Stimulated activated CD8-positive, alpha-beta memory T cell treated with anti-CD3 and anti-CD28 coated beads, Interleukin-7, amount 100 ng/mL, for 1 hour (primary cell): Measurements from ENCODE around the gene CFDP1.

Experiments
- DNase-seq, 2 donors: peaks; one replicate each; pipeline ENCODE4 v3.0.0-alpha.2; 2020; ENCODE audit warnings: low read depth in 2 of 2

The CFDP1 gene

DNA sequence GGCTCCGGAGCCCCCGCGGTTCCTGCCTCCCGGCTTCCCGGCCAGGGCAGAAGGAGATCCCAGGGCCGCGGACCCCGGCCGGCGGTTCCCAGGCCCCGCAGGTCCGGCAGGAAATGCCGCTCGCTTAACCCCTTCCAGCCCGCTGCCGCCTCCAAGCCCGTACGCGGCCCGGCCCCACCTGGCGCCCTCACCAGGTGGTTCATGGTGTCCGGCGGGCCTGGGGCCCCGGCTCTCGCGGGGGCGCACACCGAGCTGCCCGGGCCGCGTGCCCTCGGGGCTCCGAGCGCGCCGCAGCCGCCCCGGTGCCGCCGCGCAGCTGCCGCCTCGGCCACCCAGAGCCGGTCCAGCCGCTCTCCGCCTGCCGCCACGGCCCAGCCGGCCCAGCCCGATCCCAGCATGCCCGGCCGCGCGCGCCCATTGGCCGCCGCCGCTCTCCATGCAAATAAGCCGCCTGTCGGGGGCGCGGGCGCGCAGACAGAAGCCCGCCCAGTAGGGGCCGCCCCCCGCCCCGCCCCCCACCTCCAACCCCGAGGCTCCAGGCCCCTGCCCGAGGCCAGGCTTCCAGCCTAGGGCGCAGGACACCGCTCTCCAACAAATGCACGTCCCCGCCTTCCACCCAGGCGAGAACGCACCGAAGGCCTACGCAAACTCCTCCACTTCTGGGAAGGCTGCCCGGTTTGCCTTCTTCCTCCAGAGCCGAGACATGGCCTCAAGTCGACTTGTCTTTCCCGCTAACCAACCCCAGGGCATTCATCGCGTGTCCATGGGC lies 181.8 kb downstream of the CFDP1 start, which contains the start of gene BCAR1:
Gene BCAR1 (minus strand): TSS at position 345 of the 769 bp plus-strand sequence. CDS start 142 bp downstream, at position 203.
- DNase-seq: no peak

DNA sequence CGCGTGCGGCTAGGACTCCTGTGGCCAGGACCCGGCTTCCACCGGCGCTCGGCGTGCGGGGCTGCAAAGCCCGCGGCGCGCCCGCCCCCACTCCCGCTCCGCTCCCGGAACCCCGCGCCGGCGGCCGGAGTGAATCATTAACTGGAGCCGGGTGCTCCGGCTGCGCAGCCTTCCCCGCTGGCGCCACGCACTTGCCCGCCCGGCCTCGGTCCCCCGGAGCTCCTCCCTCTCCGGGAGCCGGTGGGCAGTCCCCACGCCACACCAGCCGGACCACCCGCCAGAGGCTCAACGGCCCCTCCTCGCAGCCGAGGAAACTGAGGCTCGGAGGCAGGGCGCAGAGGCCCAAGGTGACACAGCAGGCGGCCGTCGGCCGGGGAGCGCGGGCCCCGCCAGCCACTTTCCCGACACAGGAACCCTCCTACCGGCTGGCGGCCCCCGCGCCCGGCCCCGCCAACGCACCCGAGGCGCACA lies 182.5 kb downstream of the CFDP1 start:
- no peak for DNase-seq

DNA sequence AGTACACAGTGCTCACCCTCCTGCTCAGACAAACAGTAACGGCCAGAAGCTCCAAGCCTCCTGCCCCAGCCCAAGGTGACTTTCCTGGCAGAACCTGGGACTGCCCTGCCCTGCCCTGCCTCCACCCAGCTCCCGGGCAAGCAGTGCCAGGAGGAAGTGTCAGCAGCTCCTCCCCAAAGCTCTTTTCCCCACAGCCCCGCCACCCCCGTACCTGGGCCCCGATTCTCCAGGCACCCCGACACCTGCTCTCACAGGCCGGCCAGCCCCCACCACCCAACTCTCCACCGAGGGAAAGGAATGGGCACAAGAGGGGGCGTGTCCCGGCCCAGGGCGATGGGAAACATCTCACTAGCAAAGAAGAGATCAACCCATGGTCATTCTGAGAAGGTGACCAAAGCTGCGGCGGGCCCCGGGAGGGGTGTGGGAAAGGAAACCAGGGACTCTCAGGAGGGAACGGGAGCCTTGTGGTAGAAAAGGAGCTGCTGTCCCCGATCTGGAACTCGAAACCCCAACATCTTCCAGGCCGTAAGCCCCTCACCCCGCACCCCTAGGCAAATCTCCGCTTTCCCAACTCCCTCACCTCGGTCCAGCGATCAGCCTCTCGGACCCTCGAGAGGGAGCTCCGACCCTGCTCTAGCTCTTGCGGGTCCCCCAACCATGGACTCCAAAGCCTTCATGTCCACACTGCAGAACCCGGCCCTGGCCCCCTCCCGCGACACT lies 183.1 kb downstream of the CFDP1 start:
- no peak for DNase-seq

DNA sequence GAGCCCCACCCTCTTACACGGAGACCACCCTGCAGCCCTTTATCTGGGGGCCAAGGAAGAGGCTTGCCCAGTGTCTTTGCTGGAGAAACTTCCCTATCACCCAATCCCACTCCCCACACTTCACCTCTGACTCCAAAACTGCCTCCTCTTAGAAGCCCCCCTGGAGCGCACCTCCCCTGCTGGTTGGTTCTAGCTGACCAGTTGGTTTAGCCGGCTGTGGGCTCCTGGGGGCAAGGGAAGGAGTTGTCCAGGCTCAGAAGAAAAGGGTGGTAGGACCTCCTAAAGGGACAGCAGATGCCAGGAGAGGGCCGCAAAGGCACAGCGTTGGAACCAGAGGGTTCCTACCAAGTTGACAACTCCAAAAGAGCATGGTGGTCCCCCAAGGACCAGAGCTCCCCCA lies 183.9 kb downstream of the CFDP1 start:
- no peak for DNase-seq

DNA sequence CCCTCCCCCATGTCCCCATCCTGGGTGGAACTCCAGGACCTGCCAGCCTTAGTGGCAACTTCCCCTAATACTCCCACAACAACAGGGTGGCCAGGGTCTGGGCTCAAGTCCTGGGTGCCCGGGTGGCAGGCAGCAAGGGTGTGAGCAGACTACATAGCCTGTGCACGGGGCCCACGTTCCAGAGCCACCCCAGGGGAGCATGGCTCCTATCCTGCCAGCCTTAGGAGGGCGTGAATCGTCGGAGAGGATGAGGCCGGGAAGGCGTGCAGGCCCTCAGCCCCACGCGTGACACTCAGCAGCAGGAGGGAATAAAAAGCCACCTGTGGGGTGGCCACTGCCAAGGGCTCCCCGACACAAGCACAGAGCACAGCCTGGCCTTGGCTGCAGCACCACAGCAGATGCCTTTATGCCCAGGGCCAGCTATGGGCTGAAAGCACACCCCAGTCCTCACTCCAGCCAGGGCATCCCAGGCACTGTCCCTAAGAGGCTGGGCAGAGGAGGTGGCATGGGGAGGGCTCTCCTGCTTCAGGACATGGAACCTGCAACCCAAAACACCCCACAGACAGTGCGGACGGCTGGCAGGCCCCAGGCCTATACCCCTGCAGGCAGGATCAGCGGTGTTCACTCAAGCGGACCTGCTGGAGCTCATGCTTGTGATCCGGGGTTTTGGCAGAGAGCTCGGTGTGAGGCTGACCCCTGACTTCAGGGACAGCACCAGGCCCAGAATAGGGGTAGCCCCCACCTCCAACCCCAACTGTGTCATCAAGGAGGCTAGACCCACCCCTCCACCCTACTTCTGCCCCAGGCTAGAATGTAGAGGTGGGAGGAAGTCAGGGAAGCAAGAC lies 184.5 kb downstream of the CFDP1 start:
- no peak for DNase-seq

DNA sequence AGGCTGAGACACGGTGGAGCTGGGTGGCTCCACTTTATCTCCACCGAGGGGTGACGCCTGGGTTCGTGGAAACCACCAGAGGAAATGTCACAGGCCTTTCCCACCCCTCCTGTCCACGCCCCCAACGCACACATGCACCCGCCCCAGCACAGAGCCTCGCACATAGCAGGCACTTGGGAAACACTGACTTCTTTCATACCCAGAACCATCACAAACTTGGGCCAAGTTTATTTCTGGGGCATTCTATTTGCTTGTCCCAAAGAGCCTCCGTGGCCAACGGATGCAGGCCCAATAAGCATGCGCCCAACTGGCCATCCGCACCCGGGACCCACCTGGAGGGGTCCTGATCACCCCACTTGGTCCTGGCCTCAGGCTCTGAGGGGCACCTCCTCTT lies 185.2 kb downstream of the CFDP1 start:
- DNase-seq: no peak

DNA sequence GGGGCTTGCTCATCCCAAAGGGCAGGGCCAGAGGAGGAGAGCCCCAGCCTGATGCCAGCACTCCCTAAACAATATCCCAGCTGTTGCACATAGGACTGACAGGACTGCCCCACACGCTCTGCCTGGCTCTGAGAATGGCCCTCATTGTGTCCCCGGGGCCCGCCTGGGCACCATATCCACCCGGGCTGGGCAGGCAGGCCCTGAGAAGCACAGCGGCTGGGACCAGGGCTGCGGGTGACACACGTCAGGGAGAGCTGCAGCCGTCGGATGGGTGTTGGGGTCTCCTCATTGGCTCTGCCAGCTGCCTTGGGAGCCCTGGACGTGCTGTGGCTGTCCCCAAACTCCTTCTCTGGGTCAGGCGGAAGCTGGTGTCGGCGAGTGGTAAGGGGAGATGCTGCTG lies 186.1 kb downstream of the CFDP1 start:
- DNase-seq: no peak

DNA sequence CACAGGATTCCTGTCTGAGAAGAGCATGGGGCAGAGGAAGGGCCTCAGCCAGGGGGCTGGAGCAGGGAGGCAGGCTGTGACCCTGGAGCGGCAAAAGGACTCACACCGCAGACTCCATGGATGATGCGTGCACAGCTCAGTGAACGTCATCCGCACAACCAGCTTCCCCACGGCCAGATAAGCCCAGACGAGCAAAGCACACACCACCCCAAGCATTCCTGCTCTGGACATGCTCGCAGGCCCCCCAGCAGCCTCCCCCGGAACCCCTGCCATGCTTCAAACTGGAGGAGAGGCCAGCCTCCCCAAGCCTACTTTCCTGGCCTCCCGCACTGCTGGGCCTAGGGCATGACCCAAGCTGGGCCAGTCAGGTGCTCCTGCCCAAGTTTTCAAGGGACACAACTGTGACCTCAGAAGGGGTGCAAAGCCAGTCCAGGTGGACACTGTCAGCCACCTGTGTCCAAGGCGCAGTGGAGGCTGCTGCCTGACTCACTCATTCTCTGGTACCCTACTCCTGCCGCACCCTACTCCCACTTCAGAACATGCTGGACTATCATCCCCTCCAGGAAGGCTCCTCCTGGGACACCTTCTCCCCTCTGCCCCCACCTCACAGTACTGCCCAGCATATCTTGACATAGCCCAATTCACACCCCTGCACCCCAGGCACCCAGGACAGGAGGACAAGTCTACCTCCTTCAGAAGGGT lies 186.6 kb downstream of the CFDP1 start:
- DNase-seq: no peak

DNA sequence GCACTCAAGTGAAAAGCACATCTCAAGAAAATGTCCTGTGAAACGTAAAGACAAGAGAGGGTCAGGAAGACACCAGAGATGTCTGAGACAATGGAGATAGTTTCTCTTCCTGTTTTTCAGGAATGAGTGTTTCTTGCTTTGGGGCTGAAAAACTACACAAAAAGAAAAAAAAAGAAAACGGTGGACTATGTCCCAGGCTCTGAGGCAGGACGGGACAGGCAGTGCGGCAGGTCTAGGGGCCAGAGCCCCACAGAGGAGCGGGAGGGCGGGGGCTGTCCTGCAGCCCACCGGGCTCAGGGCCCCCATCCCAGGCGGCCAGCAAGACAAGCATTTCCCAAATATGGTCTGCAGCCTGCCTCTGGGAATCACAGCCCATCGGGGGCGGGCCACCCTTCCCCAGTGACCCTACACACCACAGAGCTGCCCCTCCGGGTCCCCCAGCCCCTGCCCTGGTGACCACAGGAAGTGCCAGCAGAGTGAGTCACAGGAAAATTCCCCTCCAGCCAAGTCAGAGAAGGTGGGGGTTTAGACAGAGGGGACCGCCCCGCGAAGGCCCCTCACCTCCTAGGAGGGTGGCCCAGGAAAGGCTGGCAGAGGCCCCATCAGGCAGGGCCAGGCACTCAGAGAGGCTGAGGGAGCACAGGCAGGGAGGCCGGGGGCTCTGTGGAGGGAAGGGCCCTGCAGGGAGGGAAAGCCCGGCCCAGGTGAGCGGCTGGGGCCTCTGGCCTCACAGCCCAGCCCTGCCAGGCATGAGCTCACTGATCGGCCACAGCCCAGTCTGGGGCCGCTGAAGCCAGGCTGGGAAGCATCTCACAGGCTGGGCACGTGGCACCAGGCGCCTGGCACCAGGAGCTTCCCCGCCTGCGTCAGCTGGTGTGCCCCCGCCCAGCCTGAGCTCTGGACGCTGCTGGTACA lies 188.2 kb downstream of the CFDP1 start:
- DNase-seq: no peak

DNA sequence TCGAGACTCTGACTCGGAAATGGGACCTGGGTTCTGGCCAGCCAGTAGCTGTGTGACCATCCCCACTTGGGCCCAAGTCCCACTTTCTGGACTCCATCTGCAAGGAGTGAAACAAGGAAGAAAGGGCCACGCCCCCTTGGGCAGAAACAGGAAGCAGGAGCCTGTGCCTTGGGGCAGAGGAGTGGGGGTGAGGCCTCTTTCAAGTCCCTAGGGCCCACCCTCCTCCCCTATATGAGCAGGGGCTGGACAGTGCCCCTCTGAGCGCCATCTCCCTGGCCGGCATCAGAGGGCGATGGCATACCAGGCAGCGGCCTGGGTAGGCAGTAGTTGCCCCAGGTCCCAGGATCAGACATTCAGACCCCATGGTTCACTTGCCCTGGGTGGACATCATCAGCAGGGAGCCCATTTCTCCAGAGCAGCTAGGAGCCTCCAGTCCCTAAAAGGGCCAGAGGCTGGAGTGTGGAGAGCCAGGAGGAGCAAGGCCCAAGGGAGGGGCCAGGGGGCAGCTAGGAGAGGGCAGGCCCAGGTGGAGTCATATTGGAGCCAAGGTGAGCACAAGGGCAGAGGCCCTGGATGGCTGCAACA lies 189.0 kb downstream of the CFDP1 start:
- no peak for DNase-seq
